Measurements from ENCODE around the gene ICE2.

DNA sequence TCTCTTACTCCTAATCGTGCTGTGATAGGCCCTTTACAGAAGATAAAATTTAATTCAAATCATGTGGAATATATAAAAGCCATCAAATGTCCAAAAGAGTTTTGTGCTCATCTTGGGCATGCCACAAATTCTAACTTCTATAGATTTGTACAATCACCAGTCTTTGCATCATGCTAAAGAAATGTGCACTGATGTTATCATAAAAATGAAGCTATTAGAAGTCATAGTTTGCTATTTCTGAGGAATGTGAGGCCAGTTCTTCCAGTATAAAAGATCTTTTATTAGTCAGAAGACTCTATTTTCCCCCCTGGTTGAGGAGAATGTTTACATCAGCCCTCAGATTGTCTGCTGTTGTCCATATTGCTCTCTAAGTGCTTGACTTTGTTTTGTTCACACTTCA is 79.0 kb downstream of the ICE2 start:
- no peak for TF ChIP-seq CTCF (IDR thresholded peaks at IDR 0.05; ENCODE audit: insufficient read depth, low read length, poor library complexity, severe bottlenecking)
- no peak for TF ChIP-seq EZH2phosphoT487 (conservative IDR thresholded peaks at IDR 0.05; ENCODE audit: low read length)

Data from SU-DHL-6 (cell line).